HEK293 (cell line): ENCODE measurements around the gene RXYLT1.

Experiments used
- BCL11A ChIP-seq: fragments of 450-650 bp; formaldehyde crosslinking; IDR thresholded peaks from 2 replicates; pipeline ENCODE4 v1.5.1; 2016; ENCODE audit warnings: low read depth, missing biosample characterization, missing genetic modification characterization
- EGR2 ChIP-seq: fragments of 450-650 bp; formaldehyde crosslinking; IDR thresholded peaks from 2 replicates; pipeline ENCODE4 v1.5.1; 2016; ENCODE audit warnings: low read depth, missing biosample characterization, missing genetic modification characterization
- HOXA7 ChIP-seq: sonication (generic); formaldehyde crosslinking; IDR thresholded peaks from 2 replicates; pipeline ENCODE4 v1.8.1; 2022; ENCODE audit warnings: missing genetic modification reagents, borderline replicate concordance
- IKZF3 ChIP-seq: fragments of 450-650 bp; IDR thresholded peaks from 2 replicates; pipeline ENCODE4 v1.5.0; 2018; ENCODE audit warnings: missing biosample characterization, mild to moderate bottlenecking, missing genetic modification characterization, moderate library complexity
- KLF16 ChIP-seq: fragments of 450-650 bp; formaldehyde crosslinking; IDR thresholded peaks from 2 replicates; pipeline ENCODE4 v1.5.1; 2017; ENCODE audit warnings: missing biosample characterization, missing genetic modification characterization
- KLF8 ChIP-seq: fragments of 450-650 bp; formaldehyde crosslinking; IDR thresholded peaks from 2 replicates; pipeline ENCODE4 v1.5.1; 2016; ENCODE audit warnings: missing biosample characterization, missing genetic modification characterization
- KLF9 ChIP-seq: fragments of 450-650 bp; formaldehyde crosslinking; IDR thresholded peaks from 2 replicates; pipeline ENCODE4 v1.5.1; 2016; ENCODE audit warnings: missing biosample characterization, missing genetic modification characterization, low read depth
- MZF1 ChIP-seq: fragments of 450-650 bp; formaldehyde crosslinking; IDR thresholded peaks from 2 replicates; pipeline ENCODE4 v1.5.1; 2017; ENCODE audit warnings: missing biosample characterization, missing genetic modification characterization, borderline replicate concordance
- SP2 ChIP-seq: fragments of 450-650 bp; formaldehyde crosslinking; IDR thresholded peaks from 2 replicates; pipeline ENCODE4 v1.5.1; 2016; ENCODE audit warnings: missing biosample characterization, missing genetic modification characterization
- ZBTB11 ChIP-seq: fragments of 450-650 bp; formaldehyde crosslinking; conservative IDR thresholded peaks from 2 replicates; pipeline ENCODE4 v1.5.1; 2016; ENCODE audit warnings: low read depth, missing biosample characterization, missing genetic modification characterization
- ZBTB17 ChIP-seq: fragments of 450-650 bp; formaldehyde crosslinking; IDR thresholded peaks from 2 replicates; pipeline ENCODE4 v1.5.1; 2016; ENCODE audit warnings: missing biosample characterization, missing genetic modification characterization
- ZEB2 ChIP-seq: fragments of 450-650 bp; formaldehyde crosslinking; IDR thresholded peaks from 2 replicates; pipeline ENCODE4 v1.5.1; 2016; ENCODE audit warnings: missing biosample characterization, missing genetic modification characterization
- ZNF10 ChIP-seq: fragments of 450-650 bp; formaldehyde crosslinking; IDR thresholded peaks from 2 replicates; pipeline ENCODE4 v1.5.1; 2017; ENCODE audit warnings: missing biosample characterization, missing genetic modification characterization
- ZNF133 ChIP-seq: fragments of 450-650 bp; formaldehyde crosslinking; IDR thresholded peaks from 2 replicates; pipeline ENCODE4 v1.5.1; 2016; ENCODE audit warnings: missing biosample characterization, missing genetic modification characterization
- ZNF175 ChIP-seq: fragments of 450-650 bp; formaldehyde crosslinking; IDR thresholded peaks from 2 replicates; pipeline ENCODE4 v1.5.1; 2016; ENCODE audit warnings: missing biosample characterization, missing genetic modification characterization
- ZNF202 ChIP-seq: fragments of 450-650 bp; formaldehyde crosslinking; IDR thresholded peaks from 2 replicates; pipeline ENCODE4 v1.5.1; 2016; ENCODE audit warnings: missing biosample characterization, missing genetic modification characterization, borderline replicate concordance
- ZNF248 ChIP-seq: fragments of 450-650 bp; formaldehyde crosslinking; IDR thresholded peaks from 2 replicates; pipeline ENCODE4 v1.5.1; 2017; ENCODE audit warnings: missing biosample characterization, missing genetic modification characterization
- ZNF302 ChIP-seq: fragments of 450-650 bp; formaldehyde crosslinking; IDR thresholded peaks from 2 replicates; pipeline ENCODE4 v1.5.1; 2016; ENCODE audit warnings: missing biosample characterization, missing genetic modification characterization, low read depth
- ZNF335 ChIP-seq: fragments of 450-650 bp; formaldehyde crosslinking; conservative IDR thresholded peaks from 2 replicates; pipeline ENCODE4 v1.5.1; 2016; ENCODE audit warnings: missing biosample characterization, missing genetic modification characterization
- ZNF354C ChIP-seq: fragments of 450-650 bp; formaldehyde crosslinking; IDR thresholded peaks from 2 replicates; pipeline ENCODE4 v1.5.1; 2016; ENCODE audit warnings: missing biosample characterization, missing genetic modification characterization, low read depth, borderline replicate concordance
- ZNF398 ChIP-seq: fragments of 450-650 bp; formaldehyde crosslinking; IDR thresholded peaks from 2 replicates; pipeline ENCODE4 v1.5.1; 2017; ENCODE audit warnings: missing biosample characterization, missing genetic modification characterization
- ZNF404 ChIP-seq: fragments of 450-650 bp; formaldehyde crosslinking; IDR thresholded peaks from 2 replicates; pipeline ENCODE4 v1.5.1; 2017; ENCODE audit warnings: missing biosample characterization, missing genetic modification characterization
- ZNF48 ChIP-seq: fragments of 450-650 bp; formaldehyde crosslinking; IDR thresholded peaks from 2 replicates; pipeline ENCODE4 v1.5.1; 2016; ENCODE audit warnings: missing biosample characterization, missing genetic modification characterization
- ZNF510 ChIP-seq: fragments of 450-650 bp; formaldehyde crosslinking; IDR thresholded peaks from 2 replicates; pipeline ENCODE4 v1.5.1; 2018; ENCODE audit warnings: mild to moderate bottlenecking, missing genetic modification characterization, missing biosample characterization; ENCODE audit not compliant: insufficient replicate concordance
- ZNF544 ChIP-seq: fragments of 450-650 bp; formaldehyde crosslinking; IDR thresholded peaks from 2 replicates; pipeline ENCODE4 v1.5.0; 2017; ENCODE audit warnings: missing biosample characterization, missing genetic modification characterization
- ZNF558 ChIP-seq: fragments of 450-650 bp; formaldehyde crosslinking; IDR thresholded peaks from 2 replicates; pipeline ENCODE4 v1.5.1; 2016; ENCODE audit warnings: missing biosample characterization, missing genetic modification characterization
- ZNF596 ChIP-seq: fragments of 450-650 bp; IDR thresholded peaks from 2 replicates; pipeline ENCODE4 v1.5.0; 2018; ENCODE audit warnings: missing biosample characterization, mild to moderate bottlenecking, missing genetic modification characterization, moderate library complexity
- ZNF785 ChIP-seq: fragments of 450-650 bp; formaldehyde crosslinking; IDR thresholded peaks from 2 replicates; pipeline ENCODE4 v1.5.1; 2016; ENCODE audit warnings: missing biosample characterization, missing genetic modification characterization
- ZSCAN30 ChIP-seq: fragments of 450-650 bp; IDR thresholded peaks from 2 replicates; pipeline ENCODE4 v1.5.1; 2018; ENCODE audit warnings: missing biosample characterization, mild to moderate bottlenecking, missing genetic modification characterization, moderate library complexity
- TF ChIP-seq, protein P1 (sequence below): fragments of 450-650 bp; formaldehyde crosslinking; IDR thresholded peaks from 2 replicates; pipeline ENCODE4 v1.5.1; 2016; ENCODE audit warnings: missing biosample characterization, missing genetic modification characterization
- TF ChIP-seq, protein P2 (sequence below): fragments of 450-650 bp; formaldehyde crosslinking; IDR thresholded peaks from 2 replicates; pipeline ENCODE4 v1.5.1; 2017; ENCODE audit warnings: missing biosample characterization, missing genetic modification characterization

Gene RXYLT1

GRCh38 chr12:63844391-63845341 lies 65.0 kb downstream of the RXYLT1 start, which contains the start of gene SRGAP1 (continued):
- TF ChIP-seq, protein P1, sequence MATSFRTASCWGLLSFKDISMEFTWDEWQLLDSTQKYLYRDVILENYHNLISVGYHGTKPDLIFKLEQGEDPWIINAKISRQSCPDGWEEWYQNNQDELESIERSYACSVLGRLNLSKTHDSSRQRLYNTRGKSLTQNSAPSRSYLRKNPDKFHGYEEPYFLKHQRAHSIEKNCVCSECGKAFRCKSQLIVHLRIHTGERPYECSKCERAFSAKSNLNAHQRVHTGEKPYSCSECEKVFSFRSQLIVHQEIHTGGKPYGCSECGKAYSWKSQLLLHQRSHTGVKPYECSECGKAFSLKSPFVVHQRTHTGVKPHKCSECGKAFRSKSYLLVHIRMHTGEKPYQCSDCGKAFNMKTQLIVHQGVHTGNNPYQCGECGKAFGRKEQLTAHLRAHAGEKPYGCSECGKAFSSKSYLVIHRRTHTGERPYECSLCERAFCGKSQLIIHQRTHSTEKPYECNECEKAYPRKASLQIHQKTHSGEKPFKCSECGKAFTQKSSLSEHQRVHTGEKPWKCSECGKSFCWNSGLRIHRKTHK: peak; percentile 80; the same call in 1 of the 2 replicates
- TF ChIP-seq ZNF785 (tag by site-specific recombination): no peak
- 0 out of 2 replicates have a peak, but pooled peaks have one; percentile 19 for TF ChIP-seq ZNF398
- TF ChIP-seq, protein P2, sequence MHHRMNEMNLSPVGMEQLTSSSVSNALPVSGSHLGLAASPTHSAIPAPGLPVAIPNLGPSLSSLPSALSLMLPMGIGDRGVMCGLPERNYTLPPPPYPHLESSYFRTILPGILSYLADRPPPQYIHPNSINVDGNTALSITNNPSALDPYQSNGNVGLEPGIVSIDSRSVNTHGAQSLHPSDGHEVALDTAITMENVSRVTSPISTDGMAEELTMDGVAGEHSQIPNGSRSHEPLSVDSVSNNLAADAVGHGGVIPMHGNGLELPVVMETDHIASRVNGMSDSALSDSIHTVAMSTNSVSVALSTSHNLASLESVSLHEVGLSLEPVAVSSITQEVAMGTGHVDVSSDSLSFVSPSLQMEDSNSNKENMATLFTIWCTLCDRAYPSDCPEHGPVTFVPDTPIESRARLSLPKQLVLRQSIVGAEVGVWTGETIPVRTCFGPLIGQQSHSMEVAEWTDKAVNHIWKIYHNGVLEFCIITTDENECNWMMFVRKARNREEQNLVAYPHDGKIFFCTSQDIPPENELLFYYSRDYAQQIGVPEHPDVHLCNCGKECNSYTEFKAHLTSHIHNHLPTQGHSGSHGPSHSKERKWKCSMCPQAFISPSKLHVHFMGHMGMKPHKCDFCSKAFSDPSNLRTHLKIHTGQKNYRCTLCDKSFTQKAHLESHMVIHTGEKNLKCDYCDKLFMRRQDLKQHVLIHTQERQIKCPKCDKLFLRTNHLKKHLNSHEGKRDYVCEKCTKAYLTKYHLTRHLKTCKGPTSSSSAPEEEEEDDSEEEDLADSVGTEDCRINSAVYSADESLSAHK: 0 out of 2 replicates have a peak, but pooled peaks have one; percentile 4
- no peak for TF ChIP-seq ZNF202 (tag by site-specific recombination)
- no peak for TF ChIP-seq ZNF248
- no peak for TF ChIP-seq ZNF175
- no peak for TF ChIP-seq ZNF510 (tag by site-specific recombination)
- TF ChIP-seq ZBTB11 (tag by site-specific recombination): 0 out of 2 replicates have a peak, but pooled peaks have one; percentile 25
- TF ChIP-seq ZNF404: no peak
- TF ChIP-seq ZNF48 (tag by site-specific recombination): no peak
- TF ChIP-seq ZSCAN30 (tag by site-specific recombination): 0 out of 2 replicates have a peak, but pooled peaks have one; percentile 55
- TF ChIP-seq ZBTB17: peak; percentile 63
- TF ChIP-seq KLF9 (tag by site-specific recombination): no peak
- no peak for TF ChIP-seq KLF8
- TF ChIP-seq ZNF544 (tag by site-specific recombination): no peak
- TF ChIP-seq ZNF354C: no peak
- no peak for TF ChIP-seq ZNF10 (tag by site-specific recombination)
- TF ChIP-seq HOXA7: no peak
- no peak for TF ChIP-seq ZNF302 (tag by site-specific recombination)
- no peak for TF ChIP-seq ZEB2 (tag by site-specific recombination)
- TF ChIP-seq MZF1 (tag by site-specific recombination): no peak
- no peak for TF ChIP-seq ZNF558 (tag by site-specific recombination)
- peak; percentile 42 for TF ChIP-seq SP2 (tag by site-specific recombination)
- TF ChIP-seq ZNF596 (tag by site-specific recombination): peak; percentile 52; the same call in 1 of the 2 replicates
- TF ChIP-seq EGR2 (tag by site-specific recombination): peak; percentile 77
- TF ChIP-seq ZNF335: peak; percentile 96
- no peak for TF ChIP-seq BCL11A (tag by site-specific recombination)
- no peak for TF ChIP-seq ZNF133 (tag by site-specific recombination)
- 0 out of 2 replicates have a peak, but pooled peaks have one; percentile 21 for TF ChIP-seq KLF16 (tag by site-specific recombination)
- TF ChIP-seq IKZF3: 0 out of 2 replicates have a peak, but pooled peaks have one; percentile 15
